Endothelial cell of umbilical vein (primary cell): Measurements from ENCODE around the gene ALK. TPM values are rescaled to one million over a fixed set of nuclear protein-coding genes. Genes with fewer than 3 reads are reported as not detected.

Experiments used
- BruUV-seq: library from RNA; stranded (reverse); fragments of 400-500 nt; replicated peaks from 2 replicates; lab custom pipeline; 2021; lab: Mats Ljungman, UMichigan
- CTCF ChIA-PET: fragments of 300-600, 350-600 bp; sonication (Branson Sonifier 250); formaldehyde crosslinking; loops from one replicate; lab custom pipeline; 2021; ENCODE audit warnings: antibody characterized with exemption, inconsistent platforms; lab: Charles Lee
- POLR2A ChIA-PET: fragments of 300-600, 350-600 bp; sonication (Branson Sonifier 250); formaldehyde crosslinking; loops from one replicate; lab custom pipeline; 2021; ENCODE audit warnings: antibody characterized with exemption, inconsistent platforms; lab: Charles Lee
- DNase-seq: peaks from one replicate; pipeline ENCODE4 v3.0.0-alpha.2; 2011; ENCODE audit warnings: low read depth, low spot score
- FAIRE-seq: peaks from 2 replicates; lab custom pipeline; 2011; peaks lifted over from hg19 to GRCh38; lab: Jason Lieb, UNC
- H2AFZ ChIP-seq: 2 replicates; pipeline ENCODE4 v1.6.0; 2012; ENCODE audit warnings: low read depth, low read length, control low read depth, inconsistent platforms
- H3K27ac ChIP-seq: 2 replicates; pipeline ENCODE4 v1.5.1; 2011; ENCODE audit warnings: low read depth, mild to moderate bottlenecking, control low read depth, low read length, moderate library complexity; ENCODE audit not compliant: insufficient read depth
- H3K27me3 ChIP-seq, 2 experiments: 2 replicates each; pipeline versions ENCODE4 v1.6.0 to v1.6.1; 2011; ENCODE audit warnings: low read length in 2 of 2, mixed read lengths in 1 of 2; ENCODE audit not compliant: control insufficient read depth in 2 of 2, insufficient read depth in 2 of 2
- H3K36me3 ChIP-seq, 2 experiments: 2 replicates in 1 of 2; 3 replicates in 1 of 2; pipeline ENCODE4 v1.5.1; 2011; ENCODE audit warnings: low read length in 2 of 2, mild to moderate bottlenecking in 1 of 2, moderate library complexity in 1 of 2; ENCODE audit not compliant: control insufficient read depth in 2 of 2, insufficient read depth in 2 of 2; ENCODE audit errors: extremely low read depth in 1 of 2
- H3K4me1 ChIP-seq: 3 replicates; pipeline ENCODE4 v1.5.1; 2011; ENCODE audit warnings: mild to moderate bottlenecking, low read length; ENCODE audit not compliant: control insufficient read depth, insufficient read depth; ENCODE audit errors: extremely low read depth
- H3K4me2 ChIP-seq: 2 replicates; pipeline ENCODE4 v1.6.1; 2011; ENCODE audit warnings: low read length, control low read depth, mixed read lengths; ENCODE audit not compliant: insufficient read depth
- H3K4me3 ChIP-seq, 3 experiments: fragments of 200-600 bp in 1 of 3; sonication (generic), shearing (Covaris generic) in 1 of 3; replicated peaks in 1 of 3; 2 replicates each; pipeline ENCODE4 v1.5.1; 2011 to 2016; ENCODE audit warnings: control low read depth in 3 of 3, low read length in 3 of 3, mild to moderate bottlenecking in 2 of 3, inconsistent platforms in 1 of 3, low read depth in 1 of 3, moderate library complexity in 1 of 3; ENCODE audit not compliant: insufficient read depth in 1 of 3
- H3K79me2 ChIP-seq: 2 replicates; pipeline ENCODE4 v1.6.0; 2012; ENCODE audit warnings: low read length, inconsistent platforms; ENCODE audit not compliant: control insufficient read depth, insufficient read depth
- H3K9ac ChIP-seq: replicated peaks from 2 replicates; pipeline ENCODE3; 2011; ENCODE audit warnings: low read length, control low read depth; ENCODE audit not compliant: insufficient read depth; ENCODE audit errors: extremely low read depth
- H3K9me1 ChIP-seq: replicated peaks from 3 replicates; pipeline ENCODE4 v1.6.0; 2011; ENCODE audit warnings: mild to moderate bottlenecking, low read length; ENCODE audit not compliant: control insufficient read depth, insufficient read depth; ENCODE audit errors: extremely low read depth
- H3K9me3 ChIP-seq: replicated peaks from 2 replicates; pipeline ENCODE4 v1.5.1; 2012; ENCODE audit warnings: low read length, inconsistent platforms; ENCODE audit not compliant: control insufficient read depth, insufficient read depth
- H4K20me1 ChIP-seq: replicated peaks from 2 replicates; pipeline ENCODE3; 2011; ENCODE audit warnings: mild to moderate bottlenecking, low read length; ENCODE audit not compliant: control insufficient read depth, insufficient read depth; ENCODE audit errors: extremely low read depth
- CTCF ChIP-seq, 2 donors: IDR thresholded peaks; 1 replicate in 1 of 2; 2 replicates in 1 of 2; pipeline ENCODE4 v1.5.1; 2011; ENCODE audit warnings: low read length in 2 of 2, mild to moderate bottlenecking in 2 of 2, moderate library complexity in 2 of 2, control low read depth in 1 of 2, inconsistent platforms in 1 of 2, low read depth in 1 of 2; ENCODE audit not compliant: insufficient read depth in 1 of 2; ENCODE audit errors: extremely low read depth in 1 of 2
- EZH2 ChIP-seq: IDR thresholded peaks from 2 replicates; pipeline ENCODE4 v1.6.1; 2012; ENCODE audit warnings: borderline replicate concordance, low read depth, mild to moderate bottlenecking, moderate library complexity, low read length, inconsistent platforms; ENCODE audit not compliant: severe bottlenecking
- FOS ChIP-seq: IDR thresholded peaks from 2 replicates; pipeline ENCODE4 v1.6.1; 2011; ENCODE audit warnings: mild to moderate bottlenecking, low read length, moderate library complexity, borderline replicate concordance; ENCODE audit not compliant: insufficient read depth
- GATA2 ChIP-seq: IDR thresholded peaks from 2 replicates; pipeline ENCODE4 v1.7.0; 2011; ENCODE audit warnings: low read depth, mild to moderate bottlenecking, moderate library complexity, mixed read lengths, low read length; ENCODE audit not compliant: insufficient read length, insufficient read depth
- JUN ChIP-seq: IDR thresholded peaks from 2 replicates; pipeline ENCODE4 v1.6.1; 2011; ENCODE audit warnings: borderline replicate concordance, low read depth; ENCODE audit not compliant: insufficient read length, insufficient read depth
- MAX ChIP-seq: IDR thresholded peaks from 2 replicates; pipeline ENCODE4 v1.6.1; 2011; ENCODE audit not compliant: insufficient read depth, insufficient read length
- MYC ChIP-seq: IDR thresholded peaks from one replicate; pipeline ENCODE4 v1.6.1; 2011; ENCODE audit warnings: mild to moderate bottlenecking, low read depth, low read length
- POLR2A ChIP-seq: IDR thresholded peaks from 2 replicates; pipeline ENCODE4 v1.6.1; 2012; ENCODE audit warnings: low read depth, mild to moderate bottlenecking, control low read depth, low read length
- POLR2AphosphoS5 ChIP-seq: IDR thresholded peaks from 2 replicates; pipeline ENCODE4 v1.6.1; 2012; ENCODE audit warnings: low read depth, mild to moderate bottlenecking, control low read depth, low read length, moderate library complexity; ENCODE audit not compliant: insufficient read depth
- dilution Hi-C: fragments of 300-500 bp; cut with MboI; formaldehyde crosslinking; loops from one replicate; pipeline ENCODE4 v1.15.0; 2019; ENCODE audit warnings: low sequenced_read_pairs; ENCODE audit not compliant: extremely low pct_ligation_motif_present
- intact Hi-C: fragments of 100-400 bp; cut with micrococcal nuclease; formaldehyde crosslinking; loops from one replicate; pipeline ENCODE4 v1.10.0; 2022
- polyA plus RNA-seq, 4 experiments: library from polyadenylated mRNA; depleted of rRNA in 3 of 4; stranded (reverse) in 3 of 4; unstranded in 1 of 4; fragments of >200 nt; gene quantifications; 2 replicates each; pipeline versions ENCODE4 v1.2.1 to v1.2.3, GENCODE V29; 2011 to 2012; ENCODE audit warnings: missing spikeins in 1 of 4
- total RNA-seq: library from RNA; stranded (reverse); gene quantifications from 2 replicates; pipeline ENCODE4 v1.2.3, GENCODE V29; 2021

The ALK gene
- total and polyA plus RNA-seq, 2 donors (not counting 3 experiments of a cell fraction or from before 2014, with no cell fraction given): not detected

- H3K4me2 ChIP-seq: no peak overlapping the region
- ChIA-PET POLR2A (no interaction called here), CTCF (no interaction called here)
- no peaks in the 10 kb centered on the region for H3K9me1 ChIP-seq
- no peak for TF ChIP-seq JUN
- TF ChIP-seq MAX: no peak
- TF ChIP-seq GATA2: no peak
- no peak for TF ChIP-seq POLR2AphosphoS5
- no peak for TF ChIP-seq MYC
- no peak for TF ChIP-seq CTCF (IDR thresholded peaks at IDR 0.05; ENCODE audit: extremely low read depth in 1 of 2, insufficient read depth in 1 of 2, low read depth in 1 of 2, low read length in 2 of 2)
- TF ChIP-seq POLR2A: no peak
- no peak for TF ChIP-seq FOS
- no peak for TF ChIP-seq EZH2
- DNase-seq (no peak), FAIRE-seq (no peak)
- H3K4me1 ChIP-seq: no peaks in the 10 kb centered on the region
- BruUV-seq: no TSS peak
- dilution Hi-C loops: no loop called here
- no peaks in the 10 kb centered on the region for H4K20me1 ChIP-seq
- no peak overlapping the region for H3K9ac ChIP-seq
- no peaks in the 10 kb centered on the region for H3K79me2 ChIP-seq
- no peak overlapping the region for H2AFZ ChIP-seq
- no peaks in the 10 kb centered on the region for H3K27me3 ChIP-seq
- H3K27ac ChIP-seq: no peak overlapping the region
- no peaks in the 10 kb centered on the region for H3K9me3 ChIP-seq
- intact Hi-C loops: no loop called here
- H3K4me3 ChIP-seq: no peak overlapping the region
- peaks cover 0 to 4% of the 10 kb centered on the region in 2 experiments for H3K36me3 ChIP-seq
These were observed 761.2 kb downstream of the ALK start for GRCh38 chr2:29160184-29160583.
